H9 (cell line): ENCODE results near the gene CCDC27. TPM values are rescaled to one million over a fixed set of nuclear protein-coding genes. Genes with fewer than 3 reads are reported as not detected.
A peak's percentile ranks its signal among the peaks of the same experiment; 100 is the strongest.
"Not testable (repeated sequence)": the region's sequence is repeated elsewhere in the genome, so short reads cannot be mapped to it uniquely, and the experiment has no call there.

ENCODE experiments used
- DNase-seq: peaks from one replicate; pipeline ENCODE4 v3.0.0-alpha.2; 2017
- H2AFZ ChIP-seq: one replicate; pipeline ENCODE4 v1.6.1; 2013; ENCODE audit warnings: mild to moderate bottlenecking, low read length, control low read depth, moderate library complexity
- H2AK5ac ChIP-seq: 2 replicates; pipeline ENCODE4 v1.6.1; 2013; ENCODE audit warnings: low read length, control low read depth, mixed read lengths; ENCODE audit not compliant: insufficient read length
- H2BK120ac ChIP-seq: one replicate; pipeline ENCODE4 v1.6.1; 2013; ENCODE audit warnings: low read depth, mild to moderate bottlenecking, low read length, control low read depth, inconsistent platforms; ENCODE audit not compliant: poor library complexity, severe bottlenecking
- H2BK12ac ChIP-seq: 2 replicates; pipeline ENCODE4 v1.6.1; 2013; ENCODE audit warnings: low read length, control low read depth, mixed read lengths, low read depth; ENCODE audit not compliant: insufficient read length
- H2BK15ac ChIP-seq: 2 replicates; pipeline ENCODE4 v1.6.1; 2013; ENCODE audit warnings: low read depth, low read length, control low read depth
- H2BK20ac ChIP-seq: one replicate; pipeline ENCODE4 v1.6.1; 2013; ENCODE audit warnings: low read depth, mild to moderate bottlenecking, low read length, control low read depth, inconsistent platforms; ENCODE audit not compliant: poor library complexity, severe bottlenecking
- H2BK5ac ChIP-seq: 2 replicates; pipeline ENCODE4 v1.6.1; 2013; ENCODE audit warnings: low read length, control low read depth, mixed read lengths; ENCODE audit not compliant: insufficient read length
- H3K14ac ChIP-seq: 2 replicates; pipeline ENCODE4 v1.6.1; 2013; ENCODE audit warnings: low read length, control low read depth; ENCODE audit not compliant: insufficient read depth
- H3K18ac ChIP-seq: 2 replicates; pipeline ENCODE4 v1.6.1; 2013; ENCODE audit warnings: low read depth, mild to moderate bottlenecking, mixed read lengths, low read length, control low read depth; ENCODE audit not compliant: insufficient read length
- H3K23ac ChIP-seq: 2 replicates; pipeline ENCODE4 v1.6.1; 2013; ENCODE audit warnings: low read length, control low read depth, mixed read lengths, low read depth; ENCODE audit not compliant: insufficient read length
- H3K23me2 ChIP-seq: 2 replicates; pipeline ENCODE4 v1.6.1; 2013; ENCODE audit warnings: low read depth, mild to moderate bottlenecking, mixed read lengths, low read length, control low read depth; ENCODE audit not compliant: insufficient read length, poor library complexity, severe bottlenecking
- H3K27ac ChIP-seq: 2 replicates; pipeline ENCODE4 v1.5.1; 2013; ENCODE audit warnings: low read length, control low read depth, mixed read lengths, low read depth; ENCODE audit not compliant: insufficient read length
- H3K27me3 ChIP-seq: 2 replicates; pipeline ENCODE4 v1.6.1; 2013; ENCODE audit warnings: low read length, control low read depth, inconsistent platforms; ENCODE audit not compliant: insufficient read depth
- H3K4ac ChIP-seq: 2 replicates; pipeline ENCODE4 v1.6.1; 2013; ENCODE audit warnings: low read depth, mild to moderate bottlenecking, control low read depth, inconsistent platforms, low read length, moderate library complexity
- H3K4me1 ChIP-seq: 2 replicates; pipeline ENCODE4 v1.6.1; 2013; ENCODE audit warnings: low read length, control low read depth, inconsistent platforms; ENCODE audit not compliant: insufficient read depth
- H3K4me2 ChIP-seq: 2 replicates; pipeline ENCODE4 v1.6.1; 2013; ENCODE audit warnings: low read length, control low read depth, mixed read lengths; ENCODE audit not compliant: insufficient read length, insufficient read depth
- H3K56ac ChIP-seq: 2 replicates; pipeline ENCODE4 v1.6.1; 2013; ENCODE audit warnings: low read depth, mild to moderate bottlenecking, mixed read lengths, low read length, control low read depth; ENCODE audit not compliant: insufficient read length
- H3K79me1 ChIP-seq: 2 replicates; pipeline ENCODE4 v1.6.1; 2013; ENCODE audit warnings: low read depth, mild to moderate bottlenecking, moderate library complexity, low read length, control low read depth, inconsistent platforms; ENCODE audit not compliant: insufficient read depth, poor library complexity, severe bottlenecking
- H3K79me2 ChIP-seq: 2 replicates; pipeline ENCODE4 v1.6.1; 2013; ENCODE audit warnings: low read length, control low read depth, inconsistent platforms; ENCODE audit not compliant: insufficient read depth
- H3K9ac ChIP-seq: 2 replicates; pipeline ENCODE4 v1.6.1; 2013; ENCODE audit warnings: low read length, control low read depth, mixed read lengths; ENCODE audit not compliant: insufficient read length; ENCODE audit errors: extremely low read depth
- H3K9me3 ChIP-seq: one replicate; pipeline ENCODE4 v1.6.1; 2013; ENCODE audit warnings: low read depth, low read length, inconsistent platforms; ENCODE audit not compliant: control insufficient read depth
- H3T11ph ChIP-seq: one replicate; pipeline ENCODE4 v1.6.1; 2013; ENCODE audit warnings: mild to moderate bottlenecking, low read length, control low read depth, inconsistent platforms
- H4K20me1 ChIP-seq: one replicate; pipeline ENCODE4 v1.6.1; 2013; ENCODE audit not compliant: control insufficient read depth, insufficient read length, insufficient read depth
- H4K5ac ChIP-seq: 2 replicates; pipeline ENCODE4 v1.6.1; 2013; ENCODE audit warnings: low read depth, mild to moderate bottlenecking, mixed read lengths, low read length, control low read depth; ENCODE audit not compliant: insufficient read length
- H4K8ac ChIP-seq: replicated peaks from 2 replicates; pipeline ENCODE4 v1.6.1; 2013; ENCODE audit warnings: low read length, control low read depth, mixed read lengths, low read depth; ENCODE audit not compliant: insufficient read length
- H4K91ac ChIP-seq: 2 replicates; pipeline ENCODE4 v1.6.1; 2013; ENCODE audit warnings: low read depth, mild to moderate bottlenecking, moderate library complexity, mixed read lengths, low read length, control low read depth; ENCODE audit not compliant: insufficient read length
- H3K27ac Mint-ChIP-seq, 3 experiments: 2 replicates in 2 of 3; 3 replicates in 1 of 3; pipeline ENCODE4 v1.8.0; 2020 to 2021; ENCODE audit warnings: mixed read lengths in 3 of 3, mild to moderate bottlenecking in 1 of 3, moderate library complexity in 1 of 3
- H3K27me3 Mint-ChIP-seq: 2 replicates; pipeline ENCODE4 v1.8.0; 2021; ENCODE audit warnings: low read depth, mild to moderate bottlenecking, moderate library complexity, mixed read lengths
- H3K36me3 Mint-ChIP-seq, 3 experiments: 2 replicates in 2 of 3; 3 replicates in 1 of 3; pipeline ENCODE4 v1.8.0; 2020 to 2021; ENCODE audit warnings: low read depth in 3 of 3, mixed read lengths in 3 of 3; ENCODE audit not compliant: insufficient read depth in 1 of 3
- H3K4me1 Mint-ChIP-seq, 2 experiments: 2 replicates each; pipeline ENCODE4 v1.8.0; 2020; ENCODE audit warnings: mixed read lengths in 2 of 2
- H3K4me3 Mint-ChIP-seq, 2 experiments: 2 replicates in 1 of 2; 3 replicates in 1 of 2; pipeline ENCODE4 v1.8.0; 2020 to 2021; ENCODE audit warnings: mild to moderate bottlenecking in 2 of 2, mixed read lengths in 2 of 2, moderate library complexity in 1 of 2
- H3K9me3 Mint-ChIP-seq, 2 experiments: 2 replicates in 1 of 2; 3 replicates in 1 of 2; pipeline ENCODE4 v1.8.0; 2020; ENCODE audit warnings: mild to moderate bottlenecking in 2 of 2, mixed read lengths in 2 of 2, moderate library complexity in 1 of 2
- WGBS: extraction: QIAGEN DNeasy Blood & Tissue Kit; methylation state at CpG from one replicate; pipeline ENCODE4 v1.1.7; 2013; ENCODE audit warnings: missing lambda C conversion rate, low lambda C conversion rate, mixed read lengths; ENCODE audit not compliant: insufficient read length; ENCODE audit errors: extremely low coverage; 5-methylcytosine and 5-hydroxymethylcytosine counted together
- total RNA-seq: library from RNA; stranded (reverse); gene quantifications from 2 replicates; pipeline ENCODE4 v1.2.1, GENCODE V29; 2021
- TF ChIP-seq, protein P1 (sequence below): fragments of 200-600 bp; sonication (generic); conservative IDR thresholded peaks from 3 replicates; pipeline ENCODE4 v1.8.0; 2021; ENCODE audit warnings: antibody characterized with exemption, mild to moderate bottlenecking

Gene CCDC27
- total RNA-seq, 1 experiment from 2014 or later, result not detected

- no peak overlapping the region for H3K56ac ChIP-seq
- WGBS, result no CpG with 5 or more reads among the region's 13 CpGs
- no peak overlapping the region for H2BK5ac ChIP-seq
- no peak overlapping the region for H3K4me2 ChIP-seq
- no peak overlapping the region for H2AK5ac ChIP-seq
- Mint-ChIP-seq H3K9me3 (no peaks in the 10 kb centered on the region), H3K27me3 (peaks cover 25% of the 10 kb centered on the region), H3K4me1 (peaks cover 18 to 19% of the 10 kb centered on the region in 2 experiments), H3K4me3 (peak overlapping the region; percentile 25 to 95; a peak in 4 of 5 replicates), H3K36me3 (peaks cover 13 to 20% (median 17%) of the 10 kb centered on the region in 3 experiments; a peak in 6 of 7 replicates), H3K27ac (no peak overlapping the region)
- no peak overlapping the region for H3K9ac ChIP-seq
- no peak overlapping the region; the same call in 1 of the 2 replicates for H3K14ac ChIP-seq
- H2AFZ ChIP-seq, result no peak overlapping the region
- no peaks in the 10 kb centered on the region for H3K79me1 ChIP-seq
- peaks cover 5% of the 10 kb centered on the region; the same call in 1 of the 2 replicates for H3K4me1 ChIP-seq
- TF ChIP-seq, protein P1, sequence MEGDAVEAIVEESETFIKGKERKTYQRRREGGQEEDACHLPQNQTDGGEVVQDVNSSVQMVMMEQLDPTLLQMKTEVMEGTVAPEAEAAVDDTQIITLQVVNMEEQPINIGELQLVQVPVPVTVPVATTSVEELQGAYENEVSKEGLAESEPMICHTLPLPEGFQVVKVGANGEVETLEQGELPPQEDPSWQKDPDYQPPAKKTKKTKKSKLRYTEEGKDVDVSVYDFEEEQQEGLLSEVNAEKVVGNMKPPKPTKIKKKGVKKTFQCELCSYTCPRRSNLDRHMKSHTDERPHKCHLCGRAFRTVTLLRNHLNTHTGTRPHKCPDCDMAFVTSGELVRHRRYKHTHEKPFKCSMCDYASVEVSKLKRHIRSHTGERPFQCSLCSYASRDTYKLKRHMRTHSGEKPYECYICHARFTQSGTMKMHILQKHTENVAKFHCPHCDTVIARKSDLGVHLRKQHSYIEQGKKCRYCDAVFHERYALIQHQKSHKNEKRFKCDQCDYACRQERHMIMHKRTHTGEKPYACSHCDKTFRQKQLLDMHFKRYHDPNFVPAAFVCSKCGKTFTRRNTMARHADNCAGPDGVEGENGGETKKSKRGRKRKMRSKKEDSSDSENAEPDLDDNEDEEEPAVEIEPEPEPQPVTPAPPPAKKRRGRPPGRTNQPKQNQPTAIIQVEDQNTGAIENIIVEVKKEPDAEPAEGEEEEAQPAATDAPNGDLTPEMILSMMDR, result no peak
- no peak for DNase-seq
- H3K23me2 ChIP-seq, result peaks cover 11% of the 10 kb centered on the region
- no peak overlapping the region for H4K5ac ChIP-seq
- no peak overlapping the region for H4K91ac ChIP-seq
- H3K27me3 ChIP-seq, result no peaks in the 10 kb centered on the region; the same call in 1 of the 2 replicates
- peaks cover 3% of the 10 kb centered on the region for H4K20me1 ChIP-seq
- H3K9me3 ChIP-seq, result no peaks in the 10 kb centered on the region
- H3T11ph ChIP-seq, result no peak overlapping the region
- H3K23ac ChIP-seq, result no peak overlapping the region
- no peak overlapping the region for H2BK15ac ChIP-seq
- no peak overlapping the region for H2BK20ac ChIP-seq
- no peak overlapping the region for H4K8ac ChIP-seq
- no peak overlapping the region for H3K27ac ChIP-seq
- H3K18ac ChIP-seq, result no peak overlapping the region
- no peak overlapping the region for H2BK120ac ChIP-seq
- H3K79me2 ChIP-seq, result peaks cover 2% of the 10 kb centered on the region; the same call in 1 of the 2 replicates
- H2BK12ac ChIP-seq, result no peak overlapping the region
- no peak overlapping the region for H3K4ac ChIP-seq
Measured at GRCh38 chr1:3747903-3748302, 4.3 kb upstream of the CCDC27 start.

DNA sequence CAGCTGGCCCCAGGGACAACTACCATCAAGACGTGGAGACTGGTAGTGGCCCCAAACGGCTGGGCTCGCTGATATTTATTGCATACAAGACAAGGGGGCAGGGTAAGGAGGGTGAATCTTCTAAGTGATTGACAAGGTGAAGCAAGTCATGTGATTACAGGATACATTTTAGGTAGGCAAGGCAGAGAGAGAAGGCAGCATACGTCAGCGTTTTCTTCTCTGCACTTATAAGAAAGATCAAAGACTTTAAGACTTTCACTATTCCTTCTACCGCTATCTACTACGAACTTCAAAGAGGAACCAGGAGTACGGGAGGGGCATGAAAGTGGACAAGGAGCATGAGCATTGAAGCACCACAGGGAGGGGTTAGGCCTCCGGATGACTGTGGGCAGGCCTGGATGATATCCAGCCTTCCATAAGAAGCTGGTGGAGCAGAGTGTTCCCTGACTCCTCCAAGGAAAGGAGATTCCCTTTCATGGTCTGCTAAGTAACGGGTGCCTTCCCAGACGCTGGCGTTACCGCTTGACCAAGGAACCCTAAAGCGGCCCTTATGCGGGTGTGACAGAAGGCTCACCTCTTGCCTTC, 3.8 kb upstream of the CCDC27 start:
- Mint-ChIP-seq H3K4me1 (peaks cover 18 to 19% of the 10 kb centered on the region in 2 experiments), H3K27me3 (peaks cover 25% of the 10 kb centered on the region), H3K4me3 (0 out of 5 replicates have a peak overlapping the region, but pooled peaks of 1 of the 2 experiments have one; percentile 95), H3K27ac (peak overlapping the region in 1 of 3 experiments; percentile 46; a peak in 1 of 7 replicates), H3K36me3 (peaks cover 11 to 14% (median 12%) of the 10 kb centered on the region in 3 experiments; a peak in 6 of 7 replicates)
- not testable (repeated sequence) for H4K20me1 ChIP-seq, H3K18ac ChIP-seq, H3K56ac ChIP-seq, H3K9ac ChIP-seq, H2BK5ac ChIP-seq, H2BK20ac ChIP-seq, H2BK12ac ChIP-seq, H3K79me2 ChIP-seq, H3K23ac ChIP-seq, H3K4me1 ChIP-seq, H4K5ac ChIP-seq, H3K9me3 Mint-ChIP-seq, H3K4me2 ChIP-seq, H4K8ac ChIP-seq, H4K91ac ChIP-seq, H3T11ph ChIP-seq, H3K4ac ChIP-seq, H2AK5ac ChIP-seq, H3K9me3 ChIP-seq, H3K27me3 ChIP-seq, H2BK120ac ChIP-seq, DNase-seq, H3K79me1 ChIP-seq, H3K14ac ChIP-seq, H2BK15ac ChIP-seq, H3K27ac ChIP-seq, H2AFZ ChIP-seq
- no CpG with 5 or more reads among the region's 15 CpGs for WGBS
- H3K23me2 ChIP-seq, result peaks cover 11% of the 10 kb centered on the region
